ENCODE results near the gene GABBR2. TPM values are rescaled to one million over a fixed set of nuclear protein-coding genes. Genes with fewer than 3 reads are reported as not detected.

GABBR2 gene
- total RNA-seq, 2 experiments from 2014 or later: not detected

DNA sequence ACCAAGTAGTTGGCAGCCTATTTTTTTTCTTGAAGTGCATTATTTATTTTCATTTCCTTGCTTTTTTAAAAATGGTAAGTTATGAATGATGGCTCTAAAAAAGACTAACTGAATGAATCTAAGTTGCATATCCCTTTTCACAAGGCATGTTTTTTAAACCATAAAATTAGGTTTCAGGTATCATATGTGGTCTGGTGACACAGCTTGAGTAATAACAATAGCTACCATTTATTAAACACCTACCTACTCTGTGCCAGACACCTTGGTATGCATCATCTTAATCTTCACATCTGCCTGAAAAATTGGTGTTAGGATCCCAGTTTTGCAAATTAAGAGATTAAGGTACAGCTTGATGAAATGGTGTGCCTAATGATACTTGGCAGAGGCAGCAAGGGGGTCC is 4.3 kb upstream of the GABBR2 start:
- H3K4me1 Mint-ChIP-seq (ENCODE audit: low read depth): peaks cover 1% of the 10 kb centered on the region
- intact Hi-C loops (cut with micrococcal nuclease): no loop called here
- no peak overlapping the region for H3K4me3 Mint-ChIP-seq
- no peak overlapping the region for H3K27ac Mint-ChIP-seq
- no peaks in the 10 kb centered on the region for H3K36me3 Mint-ChIP-seq
- no peak for DNase-seq
- POLR2A ChIA-PET: no interaction called here
- CTCF ChIA-PET: interaction anchor here (0.6 to 1.4 kb wide), 2 partner anchors 63 to 1976 kb away, joined by 3 read pairs; no protein-coding TSS in a partner anchor
- H3K9me3 Mint-ChIP-seq: no peaks in the 10 kb centered on the region
- peaks cover 37% of the 10 kb centered on the region for H3K27me3 Mint-ChIP-seq

DNA sequence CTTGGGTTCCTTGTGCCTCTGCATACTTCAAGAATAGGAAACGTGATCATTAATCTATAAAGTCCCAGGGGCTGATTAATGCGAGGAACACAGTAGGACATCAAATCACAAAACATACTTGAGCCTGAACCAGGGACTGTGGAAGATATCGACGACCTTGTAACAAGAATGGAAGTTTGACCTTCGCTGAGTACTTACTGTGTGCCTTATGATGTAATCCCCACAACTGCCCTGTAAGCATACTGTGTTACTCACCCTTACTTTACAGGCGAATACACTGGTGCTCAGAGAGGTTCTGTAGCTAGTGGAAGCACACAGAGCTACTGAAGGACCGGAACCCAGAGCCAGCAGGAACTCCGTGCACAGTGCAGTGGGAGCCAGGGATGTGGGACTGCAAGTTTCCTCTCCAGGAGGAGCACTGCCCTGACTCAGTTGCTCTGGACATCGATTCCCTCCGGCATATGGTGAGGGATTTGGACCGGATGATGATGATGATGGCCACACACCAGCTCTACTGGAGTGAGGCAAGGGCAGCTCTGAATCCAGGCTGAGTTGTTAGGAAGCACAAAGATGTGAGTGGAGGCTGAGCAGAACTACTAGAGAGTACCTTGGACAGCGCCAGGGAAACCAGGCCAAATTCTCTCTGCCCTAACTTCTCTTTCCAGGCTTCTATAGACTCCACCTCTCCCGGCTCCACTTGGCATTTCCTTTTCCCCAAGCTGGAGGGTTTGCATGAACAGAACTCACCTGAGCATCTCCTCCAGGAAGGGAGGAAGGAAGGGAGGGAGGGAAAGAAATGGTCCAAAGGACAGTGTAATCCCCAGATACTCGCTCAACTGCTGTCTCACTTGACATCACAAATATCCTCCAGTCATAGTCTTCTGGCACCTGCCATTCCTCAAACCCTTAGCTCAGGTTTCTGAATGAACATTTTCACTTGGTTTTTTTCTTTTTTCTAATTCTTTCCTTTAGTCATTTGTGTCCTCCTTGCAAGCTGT is 1.5 kb upstream of the GABBR2 start:
- intact Hi-C loops (cut with micrococcal nuclease): loop anchor here (5.0 kb wide), 1 partner anchor 173 kb away; no protein-coding TSS in a partner anchor
- ChIA-PET POLR2A (no interaction called here), CTCF (no interaction called here)
- no peak overlapping the region for H3K27ac Mint-ChIP-seq
- H3K27me3 Mint-ChIP-seq: peaks cover 48% of the 10 kb centered on the region
- H3K4me3 Mint-ChIP-seq: no peak overlapping the region
- H3K4me1 Mint-ChIP-seq (ENCODE audit: low read depth): peaks cover 1% of the 10 kb centered on the region
- DNase-seq: no peak
- no peaks in the 10 kb centered on the region for H3K36me3 Mint-ChIP-seq
- no peaks in the 10 kb centered on the region for H3K9me3 Mint-ChIP-seq

- no peaks in the 10 kb centered on the region for H3K9me3 Mint-ChIP-seq
- POLR2A ChIA-PET: no interaction called here
- DNase-seq: no peak
- no peak overlapping the region for H3K27ac Mint-ChIP-seq
- intact Hi-C loops (cut with micrococcal nuclease): loop anchor here (5.0 kb wide), 1 partner anchor 171 kb away; no protein-coding TSS in a partner anchor
- peaks cover 51% of the 10 kb centered on the region for H3K27me3 Mint-ChIP-seq
- CTCF ChIA-PET: interaction anchor here (0.9 kb wide), 1 partner anchor 172 kb away, joined by 3 read pairs; no protein-coding TSS in a partner anchor
- H3K4me3 Mint-ChIP-seq: no peak overlapping the region
- H3K4me1 Mint-ChIP-seq (ENCODE audit: low read depth): peaks cover 1% of the 10 kb centered on the region
- no peaks in the 10 kb centered on the region for H3K36me3 Mint-ChIP-seq
Measured at GRCh38 chr9:98708103-98708932, 417 bp downstream of the GABBR2 start.

GRCh38 chr9:98707166-98708102 is 1.3 kb downstream of the GABBR2 start:
- DNase-seq: peak; percentile 50
- ChIA-PET CTCF (no interaction called here), POLR2A (no interaction called here)
- Mint-ChIP-seq H3K36me3 (no peaks in the 10 kb centered on the region), H3K27ac (no peak overlapping the region), H3K4me1 (ENCODE audit: low read depth) (peaks cover 1% of the 10 kb centered on the region), H3K27me3 (peaks cover 51% of the 10 kb centered on the region), H3K4me3 (no peak overlapping the region), H3K9me3 (no peaks in the 10 kb centered on the region)
- intact Hi-C loops (cut with micrococcal nuclease): loop anchor here (5.0 kb wide), 1 partner anchor 170 kb away; no protein-coding TSS in a partner anchor

- Mint-ChIP-seq H3K27me3 (peaks cover 56% of the 10 kb centered on the region), H3K9me3 (no peaks in the 10 kb centered on the region), H3K27ac (no peak overlapping the region), H3K4me3 (no peak overlapping the region), H3K4me1 (ENCODE audit: low read depth) (peaks cover 1% of the 10 kb centered on the region), H3K36me3 (no peaks in the 10 kb centered on the region)
- intact Hi-C loops (cut with micrococcal nuclease): loop anchor here (5.0 kb wide), 1 partner anchor 169 kb away; no protein-coding TSS in a partner anchor
- no peak for DNase-seq
- POLR2A ChIA-PET: no interaction called here
- CTCF ChIA-PET: no interaction called here
Measured at GRCh38 chr9:98706651-98707165, 2.0 kb downstream of the GABBR2 start.

DNA sequence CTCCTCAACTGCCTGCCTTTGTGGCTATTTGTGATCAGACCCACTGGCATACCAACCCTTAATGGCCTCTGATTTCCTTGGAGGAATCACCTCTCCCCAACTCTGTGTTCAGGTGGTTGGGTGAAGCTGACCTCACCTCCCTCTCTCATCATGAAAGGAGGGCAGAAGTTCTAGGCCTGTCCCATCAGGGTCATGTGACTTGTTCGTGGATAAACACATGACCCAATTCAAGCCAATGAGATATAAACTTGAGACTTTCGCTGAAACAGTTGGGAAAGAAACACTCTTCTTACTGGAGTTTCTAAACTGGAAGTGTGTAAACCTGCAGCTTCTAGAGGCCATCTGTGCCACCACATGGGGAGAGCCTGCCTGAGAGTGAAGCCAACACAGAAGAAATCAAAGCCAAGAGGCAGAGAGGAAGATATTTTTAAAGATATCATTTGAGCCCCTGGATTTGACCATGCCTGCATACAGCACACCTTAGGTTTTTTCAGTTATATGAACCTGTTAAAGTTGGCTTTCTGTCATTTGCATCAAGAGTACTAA is 5.8 kb downstream of the GABBR2 start:
- intact Hi-C loops (cut with micrococcal nuclease): no loop called here
- Mint-ChIP-seq H3K4me3 (no peak overlapping the region), H3K27ac (no peak overlapping the region), H3K9me3 (peaks cover 3% of the 10 kb centered on the region), H3K27me3 (peaks cover 38% of the 10 kb centered on the region), H3K4me1 (ENCODE audit: low read depth) (no peaks in the 10 kb centered on the region), H3K36me3 (no peaks in the 10 kb centered on the region)
- CTCF ChIA-PET: no interaction called here
- DNase-seq: no peak
- POLR2A ChIA-PET: no interaction called here

DNA sequence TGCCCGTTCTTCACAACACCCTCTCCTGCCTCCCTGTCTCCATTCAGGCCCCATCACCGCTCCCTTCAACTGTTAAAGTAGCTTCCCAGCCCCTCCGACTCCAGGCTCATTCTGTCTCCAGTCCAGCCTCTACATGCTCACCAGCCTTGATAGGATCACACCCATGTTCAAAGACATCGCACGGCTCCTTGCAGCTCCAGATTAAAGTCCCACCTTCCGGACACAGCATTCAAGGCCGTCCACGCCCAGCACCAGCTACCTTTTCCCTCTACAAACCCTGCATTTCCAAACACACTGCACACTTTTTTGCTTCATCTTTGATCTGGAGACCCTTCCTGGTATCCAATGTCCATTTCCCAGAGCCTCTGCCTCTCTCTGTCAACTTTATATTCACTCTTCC is 6.4 kb downstream of the GABBR2 start:
- CTCF ChIA-PET: no interaction called here
- peaks cover 36% of the 10 kb centered on the region for H3K27me3 Mint-ChIP-seq
- POLR2A ChIA-PET: no interaction called here
- peaks cover 3% of the 10 kb centered on the region for H3K9me3 Mint-ChIP-seq
- intact Hi-C loops (cut with micrococcal nuclease): no loop called here
- no peak for DNase-seq
- no peaks in the 10 kb centered on the region for H3K4me1 Mint-ChIP-seq (ENCODE audit: low read depth)
- H3K4me3 Mint-ChIP-seq: no peak overlapping the region
- H3K27ac Mint-ChIP-seq: no peak overlapping the region
- H3K36me3 Mint-ChIP-seq: no peaks in the 10 kb centered on the region

GRCh38 chr9:98701576-98701975 is 7.2 kb downstream of the GABBR2 start:
- CTCF ChIA-PET: no interaction called here
- intact Hi-C loops (cut with micrococcal nuclease): no loop called here

DNA sequence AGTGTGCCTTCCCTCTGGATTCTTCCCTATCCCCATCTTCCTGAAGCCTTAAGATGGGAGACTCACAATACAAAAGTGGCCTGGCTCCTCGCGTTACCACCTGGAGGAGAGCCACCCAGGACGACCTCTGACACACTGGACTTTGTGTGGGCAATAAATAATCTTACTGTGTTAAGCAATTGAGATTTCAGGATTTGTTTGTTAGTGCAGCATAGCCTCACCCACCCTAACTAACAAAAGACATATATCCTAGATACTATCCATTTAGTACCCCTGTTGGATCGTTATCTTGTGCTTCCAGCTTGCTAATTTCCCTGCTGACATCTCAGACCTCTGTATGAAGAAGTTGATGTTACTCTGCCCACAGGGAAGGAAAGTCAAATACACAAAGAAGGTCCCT is 7.9 kb downstream of the GABBR2 start:
- DNase-seq: no peak

More at GRCh38 chr9:98701576-98701975, 7.2 kb downstream of the GABBR2 start:
- Mint-ChIP-seq H3K4me1 (ENCODE audit: low read depth) (no peaks in the 10 kb centered on the region), H3K4me3 (no peak overlapping the region), H3K27me3 (peaks cover 28% of the 10 kb centered on the region), H3K9me3 (peaks cover 3% of the 10 kb centered on the region), H3K27ac (no peak overlapping the region), H3K36me3 (no peaks in the 10 kb centered on the region)
- no peak for DNase-seq
- POLR2A ChIA-PET: no interaction called here

GRCh38 chr9:98698856-98699255 is 9.9 kb downstream of the GABBR2 start:
- no peak for DNase-seq
- POLR2A ChIA-PET: no interaction called here
- Mint-ChIP-seq H3K9me3 (peaks cover 3% of the 10 kb centered on the region), H3K4me3 (no peak overlapping the region), H3K4me1 (ENCODE audit: low read depth) (no peaks in the 10 kb centered on the region), H3K27me3 (peaks cover 20% of the 10 kb centered on the region), H3K36me3 (no peaks in the 10 kb centered on the region), H3K27ac (no peak overlapping the region)
- CTCF ChIA-PET: no interaction called here
- intact Hi-C loops (cut with micrococcal nuclease): no loop called here

More for the DNA sequence above, 7.9 kb downstream of the GABBR2 start:
- ChIA-PET CTCF (interaction anchor here (0.8 kb wide), 1 partner anchor 25 kb away, joined by 3 read pairs; no protein-coding TSS in a partner anchor), POLR2A (no interaction called here)
- intact Hi-C loops (cut with micrococcal nuclease): no loop called here
- Mint-ChIP-seq H3K9me3 (peaks cover 3% of the 10 kb centered on the region), H3K27me3 (peaks cover 25% of the 10 kb centered on the region), H3K4me3 (no peak overlapping the region), H3K4me1 (ENCODE audit: low read depth) (no peaks in the 10 kb centered on the region), H3K27ac (no peak overlapping the region), H3K36me3 (no peaks in the 10 kb centered on the region)

GRCh38 chr9:98694943-98695342 is 13.8 kb downstream of the GABBR2 start:
- Mint-ChIP-seq H3K36me3 (no peaks in the 10 kb centered on the region), H3K9me3 (no peaks in the 10 kb centered on the region), H3K27me3 (peaks cover 9% of the 10 kb centered on the region), H3K4me3 (no peak overlapping the region), H3K27ac (no peak overlapping the region), H3K4me1 (ENCODE audit: low read depth) (no peaks in the 10 kb centered on the region)
- intact Hi-C loops (cut with micrococcal nuclease): no loop called here
- no peak for DNase-seq
- CTCF ChIA-PET: no interaction called here
- POLR2A ChIA-PET: no interaction called here

Measured in activated CD4-positive, alpha-beta memory T cell treated with anti-CD3 and anti-CD28 coated beads for 36 hours (primary cell).